Left colon (tissue), 2 donors: Measurements from ENCODE around the gene PAK2. TPM values are rescaled to one million over a fixed set of nuclear protein-coding genes. Genes with fewer than 3 reads are reported as not detected.
"Not testable (repeated sequence)": the region's sequence is repeated elsewhere in the genome, so short reads cannot be mapped to it uniquely, and the experiment has no call there.

Experiments
- ATAC-seq: fragments of 200-7000 bp; cut with Tn5 transposase; one replicate; pipeline ENCODE4 v1.9.1; 2020; ENCODE audit warnings: mild to moderate bottlenecking, moderate library complexity
- DNase-seq, 2 donors: peaks; one replicate each; pipeline ENCODE4 v3.0.0-alpha.2; 2020
- intact Hi-C, 2 donors: fragments of 100-400 bp; cut with DNase I in 1 of 2; cut with micrococcal nuclease in 1 of 2; formaldehyde crosslinking; loops; one replicate each; pipeline versions ENCODE4 v1.11.2 to v1.14.0; 2022; cut with DNase I, micrococcal nuclease
- total RNA-seq, 2 donors: library from RNA; stranded (reverse); fragmentation: NEBNext Ultra II Directional; extraction: Animal tissue kit (Norgen Biotek cat#: 25700); gene quantifications; one replicate each; pipeline ENCODE4 v1.2.1, GENCODE V29; 2021
- donor health status: DM: no; HTN: no; CAD: no.
- donor health status: DM: yes; HTN: yes; CAD: no.

PAK2 gene
- total RNA-seq, 2 donors from 2014 or later: 73.2 TPM

DNA sequence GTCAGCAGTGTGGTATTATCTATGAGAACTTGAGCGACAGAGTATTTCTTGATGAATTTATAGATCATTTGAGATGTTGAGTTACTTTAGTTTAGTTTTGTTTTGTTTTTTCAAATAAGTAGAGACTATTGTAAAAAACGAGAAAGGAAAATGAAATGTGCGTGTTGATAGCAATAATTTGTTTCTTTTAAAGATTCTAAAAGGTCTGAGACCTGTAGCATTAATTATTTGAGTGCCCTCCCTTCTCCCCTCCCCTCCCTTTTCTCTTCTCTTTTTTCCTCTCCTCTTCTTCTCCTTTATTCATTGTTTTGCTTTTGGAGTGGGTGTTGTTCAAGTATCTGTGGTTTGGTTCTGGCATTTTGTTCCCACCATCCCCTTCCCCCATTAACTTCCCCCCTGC, 90.0 kb downstream of the PAK2 start:
- ATAC-seq, DNase-seq, intact Hi-C loops: not testable (repeated sequence)

DNA sequence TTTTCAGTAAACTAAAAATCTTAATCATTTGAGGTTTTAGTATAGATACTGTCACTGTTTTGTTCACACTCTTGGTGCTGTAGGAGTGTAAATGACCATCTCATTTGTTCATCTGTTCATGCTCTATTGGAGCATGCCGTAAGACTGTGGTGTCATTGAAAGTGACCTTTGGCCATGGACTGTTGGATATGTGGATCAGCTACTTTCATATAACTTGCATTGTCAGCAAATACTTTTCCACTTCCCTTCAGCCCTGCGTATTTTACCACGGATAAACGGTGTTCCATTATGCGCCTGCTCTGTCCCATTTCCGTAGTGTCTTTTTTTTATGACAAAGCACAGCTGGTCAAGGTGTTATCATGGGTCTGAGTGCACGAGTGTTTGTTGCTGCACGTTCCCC, 95.4 kb downstream of the PAK2 start:
- intact Hi-C loops: no loop called here
- DNase-seq (no peak), ATAC-seq (peak; percentile 58)

GRCh38 chr3:196836626-196837025, 97.0 kb downstream of the PAK2 start:
- ATAC-seq, DNase-seq, intact Hi-C loops: not testable (repeated sequence)

- peak; percentile 59 to 78 for DNase-seq
- intact Hi-C loops: no loop called here
- peak; percentile 85 for ATAC-seq
These were observed 98.3 kb downstream of the PAK2 start for GRCh38 chr3:196837819-196838420.

GRCh38 chr3:196839351-196839750, 99.7 kb downstream of the PAK2 start:
- intact Hi-C loops, ATAC-seq: not testable (repeated sequence)

DNA sequence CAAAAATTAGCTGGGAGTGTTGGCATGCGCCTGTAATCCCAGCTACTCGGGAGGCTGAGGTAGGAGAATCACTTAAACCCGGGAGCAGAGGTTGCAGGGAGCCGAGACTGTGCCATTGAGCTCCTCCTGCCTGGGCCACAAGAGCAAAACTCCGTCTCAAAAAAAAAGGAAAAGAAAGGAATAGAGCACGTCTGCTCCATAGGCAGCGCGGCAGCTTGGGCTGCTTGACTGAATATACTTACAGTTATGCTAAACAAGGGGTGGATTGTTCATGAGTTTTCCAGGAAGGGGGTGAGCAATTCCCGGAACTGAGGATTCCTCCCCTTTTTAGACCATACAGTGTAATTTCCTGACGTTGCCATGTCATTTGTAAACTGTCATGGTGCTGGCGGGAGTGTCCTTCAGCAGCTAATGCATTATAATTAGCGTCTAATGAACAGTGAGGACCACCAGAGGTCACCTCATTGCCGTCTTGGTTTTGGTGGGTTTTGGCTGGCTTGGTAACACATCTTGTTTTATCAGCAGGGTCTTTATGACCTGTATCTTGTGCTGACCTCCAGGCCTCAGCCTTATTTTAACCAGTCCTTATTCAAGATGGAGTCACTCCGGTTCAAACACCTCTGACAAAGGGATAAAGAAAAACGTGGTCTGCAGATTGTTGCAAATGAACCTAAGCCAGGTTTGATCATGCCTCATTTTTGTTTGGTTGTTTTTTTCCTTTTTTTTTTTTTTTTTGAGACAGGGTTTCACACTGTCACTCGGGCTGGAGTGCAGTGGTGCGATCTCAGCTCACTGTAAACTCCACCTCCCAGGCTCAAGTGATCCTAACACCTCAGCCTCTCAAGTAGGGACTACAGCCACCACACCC, 103.1 kb downstream of the PAK2 start:
- DNase-seq (no peak), ATAC-seq (no peak)
- intact Hi-C loops: loop anchor here in 1 of 2 donors (10.0 kb wide), 1 partner anchor 132 kb away; no protein-coding TSS in a partner anchor

More at GRCh38 chr3:196839351-196839750, 99.7 kb downstream of the PAK2 start:
- not testable (repeated sequence) for DNase-seq

GRCh38 chr3:196843435-196844110, 103.9 kb downstream of the PAK2 start:
- ATAC-seq (no peak), DNase-seq (no peak)
- intact Hi-C loops: loop anchor here in 1 of 2 donors (10.0 kb wide), 1 partner anchor 131 kb away; no protein-coding TSS in a partner anchor

DNA sequence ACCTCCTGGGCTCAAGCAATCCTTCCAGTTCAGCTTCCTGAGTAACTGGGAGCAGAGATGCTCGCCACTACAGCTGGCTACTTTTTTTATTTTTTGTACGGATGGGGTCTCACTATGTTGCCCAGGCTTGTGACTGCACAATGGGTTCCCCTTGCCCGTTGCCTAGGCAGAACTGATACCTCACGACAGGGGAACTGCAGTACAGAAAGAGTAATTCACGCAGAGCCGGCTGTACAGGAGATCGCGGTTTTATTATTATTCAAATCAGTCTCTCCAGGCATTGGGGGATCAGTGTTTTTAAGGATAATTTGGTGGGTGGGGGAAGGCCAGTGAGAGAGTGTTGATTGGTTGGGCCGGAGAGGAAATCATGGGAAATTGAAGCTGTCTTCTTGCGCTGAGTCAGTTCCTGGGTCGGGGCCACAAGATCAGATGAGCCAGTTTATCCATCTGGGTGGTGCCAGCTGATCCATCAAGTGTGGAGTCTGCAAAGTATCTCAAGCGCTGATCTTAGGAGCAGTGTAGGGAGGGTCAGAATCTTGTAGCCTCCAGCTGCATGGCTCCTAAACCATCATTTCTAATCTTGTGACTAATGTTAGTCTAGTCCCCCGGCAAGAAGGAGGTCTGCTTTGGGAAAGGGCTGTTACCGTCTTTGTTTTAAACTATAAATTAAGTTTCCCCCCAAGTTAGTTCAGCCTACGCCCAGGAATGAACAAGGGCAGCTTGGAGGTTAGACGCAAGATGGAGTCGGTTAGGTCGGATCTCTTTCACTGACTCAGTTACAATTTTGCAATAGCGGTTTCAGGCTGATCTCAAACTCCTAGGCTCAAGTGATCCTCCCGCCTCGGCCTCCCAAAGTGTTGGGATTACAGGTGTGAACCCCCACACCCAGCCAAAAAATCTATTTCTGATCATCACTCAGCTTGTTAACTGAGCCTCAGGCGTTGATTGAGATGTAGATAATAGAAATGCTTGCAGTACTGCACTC, 104.9 kb downstream of the PAK2 start:
- not testable (repeated sequence) for DNase-seq, ATAC-seq
- intact Hi-C loops: loop anchor here in 1 of 2 donors (10.0 kb wide), 1 partner anchor 130 kb away; no protein-coding TSS in a partner anchor

DNA sequence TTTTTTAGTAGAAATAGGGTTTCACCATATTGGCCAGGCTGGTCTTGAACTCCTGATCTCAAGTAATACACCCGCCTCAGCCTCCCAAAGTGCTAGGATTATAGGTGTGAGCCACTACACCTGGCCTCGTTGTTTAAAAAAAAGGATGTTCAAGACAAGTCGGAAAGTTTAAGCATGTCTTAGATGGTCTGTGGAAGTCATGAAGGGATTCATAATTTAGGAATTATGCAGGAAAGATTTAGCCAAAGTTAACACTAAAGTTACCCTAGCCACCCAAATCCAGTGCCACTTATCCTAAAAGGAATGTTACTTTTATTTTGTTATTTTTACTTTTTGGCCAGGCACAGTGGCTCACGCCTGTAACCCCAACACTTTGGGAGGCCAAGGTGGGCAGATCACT, 108.7 kb downstream of the PAK2 start:
- intact Hi-C loops: loop anchor here in 1 of 2 donors (10.0 kb wide), 1 partner anchor 126 kb away; no protein-coding TSS in a partner anchor
- not testable (repeated sequence) for DNase-seq, ATAC-seq

DNA sequence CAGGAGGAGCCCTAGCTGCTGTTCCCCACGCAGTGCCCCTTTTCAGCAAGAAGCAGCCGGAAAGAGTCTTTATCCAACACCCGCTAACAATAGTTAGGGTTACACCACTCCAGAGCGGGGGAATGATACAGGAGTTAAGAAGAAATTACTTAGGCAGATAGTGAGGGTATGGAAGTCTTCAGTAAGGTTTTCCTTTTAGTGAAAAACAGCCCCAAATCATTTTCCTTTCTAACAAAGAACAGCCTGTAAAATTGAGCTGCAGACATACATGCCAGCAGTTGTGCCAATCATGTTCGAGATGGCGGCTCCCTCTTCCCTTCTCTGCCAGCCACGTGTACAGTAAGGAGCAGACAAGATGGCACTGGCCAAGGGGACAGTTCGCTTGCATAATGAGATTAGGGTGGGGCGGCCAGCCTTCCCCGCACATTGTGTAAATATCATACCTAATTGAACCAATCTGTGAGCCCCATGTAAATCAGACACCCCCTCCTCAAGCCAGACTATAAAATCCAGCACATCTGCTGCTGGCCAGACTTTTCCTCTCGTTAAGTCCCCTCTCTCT, 109.6 kb downstream of the PAK2 start:
- ATAC-seq: no peak
- DNase-seq: no peak
- intact Hi-C loops: loop anchor here in 1 of 2 donors (10.0 kb wide), 1 partner anchor 126 kb away; no protein-coding TSS in a partner anchor

DNA sequence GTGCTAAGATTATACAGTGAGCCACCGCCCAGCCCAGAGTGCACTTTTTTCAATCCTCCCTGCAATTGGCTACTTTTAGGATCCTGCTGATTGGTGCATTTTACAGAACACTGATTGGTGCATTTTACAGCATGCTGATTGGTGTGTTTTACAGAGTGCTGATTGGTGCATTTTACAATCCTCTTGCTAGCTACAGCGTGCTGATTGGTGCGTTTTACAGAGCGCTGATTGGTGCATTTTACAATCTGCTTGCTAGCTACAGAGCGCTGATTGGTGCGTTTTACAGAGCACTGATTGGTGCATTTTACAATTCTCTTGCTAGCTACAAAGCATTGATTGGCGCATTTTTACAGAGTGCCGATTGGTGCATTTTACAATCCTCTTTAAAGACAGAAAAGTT, 123.3 kb downstream of the PAK2 start:
- ATAC-seq, DNase-seq, intact Hi-C loops: not testable (repeated sequence)

- ATAC-seq: no peak
These were observed 127.5 kb downstream of the PAK2 start for GRCh38 chr3:196867155-196867506.

DNA sequence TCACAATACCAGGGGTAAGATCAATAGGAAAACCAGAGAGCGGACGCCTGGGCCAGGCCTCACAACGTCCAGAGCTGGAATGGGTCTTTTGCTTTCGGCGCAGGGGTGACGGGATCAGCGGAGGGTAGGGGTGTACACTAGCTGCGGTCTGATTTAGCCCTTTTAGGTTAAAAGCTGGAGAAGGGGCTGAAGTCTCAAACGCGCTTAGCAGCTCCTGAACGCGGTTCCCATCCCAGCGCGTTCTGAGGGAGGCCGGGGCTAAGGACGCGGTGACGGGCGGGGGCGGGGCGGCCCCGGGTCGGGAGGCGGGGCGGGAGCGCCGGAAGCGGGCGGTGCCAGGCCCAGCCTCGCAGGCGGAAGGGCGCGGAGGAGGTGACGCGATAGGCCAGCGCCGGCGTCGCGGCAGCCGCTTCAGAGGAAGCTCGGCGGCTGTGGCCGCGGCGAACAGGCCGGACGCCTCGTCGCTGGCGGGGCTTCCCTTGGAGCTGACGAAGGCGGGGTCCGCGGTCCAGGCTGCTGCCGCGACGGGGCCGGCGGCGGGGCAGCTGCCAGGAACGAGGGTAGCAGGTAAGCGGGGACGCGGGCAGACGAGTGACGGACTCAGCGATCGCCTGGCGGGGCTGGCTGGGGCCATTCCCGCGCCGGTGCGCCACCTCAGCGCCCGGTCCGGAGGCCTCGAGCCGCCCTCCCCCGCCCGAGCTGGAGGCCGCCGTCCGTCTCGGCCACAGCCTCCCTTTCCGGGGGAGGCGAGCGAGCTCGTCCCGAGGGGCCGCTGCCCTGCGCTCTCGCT, 128.0 kb downstream of the PAK2 start, which contains the start of gene SENP5:
TSS of gene SENP5 (plus strand) at position 414 of the 790 bp plus-strand sequence. CDS start 17,262 bp downstream, outside the sequence.
- ATAC-seq (peak; percentile 98), DNase-seq (peak; percentile 89 to 93)
- intact Hi-C loops: no loop called here

More at GRCh38 chr3:196867155-196867506, 127.5 kb downstream of the PAK2 start:
- no peak for DNase-seq
- intact Hi-C loops: no loop called here

- intact Hi-C loops: no loop called here
- ATAC-seq: peak; percentile 49
- DNase-seq: peak; percentile 24 to 44
These were observed 128.6 kb downstream of the PAK2 start for GRCh38 chr3:196868297-196868661.

- DNase-seq (no peak), ATAC-seq (no peak)
- intact Hi-C loops: no loop called here
These were observed 132.7 kb downstream of the PAK2 start for GRCh38 chr3:196872316-196872715.

DNA sequence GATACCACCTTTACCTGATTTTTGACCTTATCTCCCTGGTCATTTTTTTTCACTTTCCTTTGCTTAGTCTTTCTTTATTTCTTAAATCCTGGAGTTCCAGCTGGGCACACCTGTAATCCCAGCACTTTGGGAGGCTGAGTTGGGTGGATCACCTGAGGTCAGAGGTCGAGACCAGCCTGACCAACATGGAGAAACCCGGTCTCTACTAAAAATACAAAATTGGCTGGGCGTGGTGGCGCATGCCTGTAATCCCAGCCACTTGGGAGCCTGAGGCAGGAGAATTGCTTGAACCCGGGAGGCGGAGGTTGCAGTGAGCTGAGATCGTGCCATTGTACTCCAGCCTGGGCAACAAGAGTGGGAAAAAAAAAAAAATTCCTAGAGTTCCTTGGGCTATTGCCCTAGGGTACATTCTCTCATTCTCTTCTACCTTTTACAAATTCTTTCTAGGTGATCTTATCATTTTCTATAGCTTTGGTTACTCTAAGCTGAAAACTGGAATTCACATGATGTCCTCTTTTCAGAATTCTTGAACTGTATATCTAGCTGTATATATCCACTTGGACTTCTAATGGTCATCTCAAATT, 134.9 kb downstream of the PAK2 start:
- not testable (repeated sequence) for DNase-seq, ATAC-seq

More for the DNA sequence above, 134.9 kb downstream of the PAK2 start:
- intact Hi-C loops: not testable (repeated sequence)
